GM19238 (cell line): Measurements from ENCODE around the gene BRINP3.
"Not testable (repeated sequence)": the region's sequence is repeated elsewhere in the genome, so short reads cannot be mapped to it uniquely, and the experiment has no call there.

ENCODE experiments used
- DNase-seq: peaks from one replicate; pipeline ENCODE4 v3.0.0; 2011; ENCODE audit warnings: low spot score; ENCODE audit not compliant: insufficient read length

The BRINP3 gene

GRCh38 chr1:190477762-190478148, at the start of gene BRINP3:
Gene BRINP3, minus strand, starts transcription at chr1:190477864.
- DNase-seq = no peak

DNA sequence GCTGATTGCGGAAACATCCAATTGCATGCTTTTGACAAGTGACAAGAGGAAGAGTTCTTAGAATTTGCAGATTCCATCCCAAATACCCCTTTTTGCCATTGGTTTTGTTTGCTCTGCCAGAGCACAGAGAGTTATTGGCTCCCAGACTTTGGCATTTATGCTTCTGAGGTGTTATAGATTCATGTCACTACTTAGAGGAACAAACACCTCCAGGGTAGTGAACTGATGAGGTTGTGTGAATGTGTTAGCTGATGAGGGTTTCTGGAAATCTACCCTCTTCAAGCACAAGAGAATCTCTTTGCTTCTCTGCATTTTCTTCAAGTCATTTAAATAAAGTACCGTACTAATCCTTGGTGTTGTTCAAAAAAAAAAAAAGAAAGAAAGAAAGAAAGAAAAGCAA, 33.9 kb upstream of the BRINP3 start:
- no peak for DNase-seq

GRCh38 chr1:190507357-190507756, 29.7 kb upstream of the BRINP3 start:
- no peak for DNase-seq

DNA sequence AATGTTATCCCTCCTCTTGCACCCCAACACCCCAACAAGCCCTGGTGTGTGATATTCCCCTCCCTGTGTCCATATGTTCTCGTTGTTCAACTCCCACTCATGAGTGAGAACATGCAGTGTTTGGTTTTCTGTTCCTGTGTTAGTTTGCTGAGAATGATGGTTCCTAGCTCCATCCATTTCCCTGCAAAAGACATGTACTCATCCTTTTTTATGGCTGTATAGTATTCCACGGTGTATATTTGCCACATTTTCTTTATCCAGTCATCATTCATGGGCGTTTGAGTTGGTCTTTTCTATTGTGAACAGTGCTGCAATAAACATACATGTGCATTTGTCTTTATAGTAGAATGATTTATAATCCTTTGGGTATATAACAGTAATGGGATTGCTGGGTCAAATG, 26.9 kb upstream of the BRINP3 start:
- not testable (repeated sequence) for DNase-seq

DNA sequence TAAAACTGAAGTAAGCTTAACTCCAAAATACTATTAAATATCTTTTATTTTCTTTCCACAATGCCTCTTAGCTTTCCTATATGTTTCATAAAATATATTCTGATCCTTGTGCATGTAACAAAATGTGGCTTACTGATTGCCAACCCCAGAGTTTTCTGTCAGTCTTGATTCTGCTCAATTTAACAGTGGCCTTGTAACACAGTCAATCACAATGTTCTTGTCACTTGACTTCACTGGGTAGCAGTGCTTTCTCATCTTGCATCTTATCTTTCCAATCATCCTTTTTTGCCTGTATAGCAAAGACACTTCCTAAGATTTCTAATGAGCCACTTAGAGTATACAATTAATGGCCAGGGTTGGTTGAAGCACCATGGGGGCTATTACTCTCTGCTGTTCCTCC, 19.9 kb upstream of the BRINP3 start:
- DNase-seq = no peak

DNA sequence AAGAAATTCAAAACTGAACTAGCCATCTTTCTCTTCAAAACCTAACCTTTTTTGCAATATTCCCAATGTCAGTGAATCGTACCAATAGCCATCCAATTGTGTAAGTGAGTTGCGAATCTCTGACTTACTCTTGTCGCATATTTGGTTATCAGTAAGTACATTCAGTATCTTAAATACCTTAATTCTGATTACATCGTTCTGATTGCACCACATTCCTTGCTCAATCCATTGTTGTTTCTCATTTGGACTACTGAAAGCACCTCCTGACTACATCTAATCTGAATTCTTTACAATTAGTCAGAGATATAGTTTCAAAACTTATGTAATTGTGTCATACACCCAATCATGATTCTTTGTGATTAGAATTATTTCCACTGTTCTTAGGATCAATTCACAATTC, 16.8 kb upstream of the BRINP3 start:
- no peak for DNase-seq

- DNase-seq = no peak
Measured at GRCh38 chr1:190491404-190491803, 13.7 kb upstream of the BRINP3 start.

GRCh38 chr1:190484045-190484444, 6.4 kb upstream of the BRINP3 start:
- DNase-seq = no peak

DNA sequence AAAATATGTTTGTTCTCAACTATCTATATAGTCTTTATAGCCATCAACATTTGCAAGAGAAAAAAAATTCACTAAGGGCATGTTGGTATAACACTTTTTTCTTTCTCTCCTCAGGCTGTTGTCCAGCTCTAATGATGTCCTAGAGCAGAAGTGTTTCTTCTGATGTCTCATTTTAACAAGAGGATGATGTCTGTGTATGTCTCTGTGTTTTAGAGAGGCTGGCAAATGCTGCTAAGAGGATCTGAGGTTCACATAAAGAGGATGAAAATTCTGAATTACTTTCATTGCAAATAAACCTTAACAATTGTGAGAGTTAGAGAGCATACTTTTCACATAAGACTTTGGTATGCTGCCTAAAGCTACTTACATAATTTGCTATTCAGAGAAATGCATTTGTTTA, 2.6 kb upstream of the BRINP3 start:
- DNase-seq = no peak

- no peak for DNase-seq
Measured at GRCh38 chr1:190479516-190479915, 1.9 kb upstream of the BRINP3 start.

DNA sequence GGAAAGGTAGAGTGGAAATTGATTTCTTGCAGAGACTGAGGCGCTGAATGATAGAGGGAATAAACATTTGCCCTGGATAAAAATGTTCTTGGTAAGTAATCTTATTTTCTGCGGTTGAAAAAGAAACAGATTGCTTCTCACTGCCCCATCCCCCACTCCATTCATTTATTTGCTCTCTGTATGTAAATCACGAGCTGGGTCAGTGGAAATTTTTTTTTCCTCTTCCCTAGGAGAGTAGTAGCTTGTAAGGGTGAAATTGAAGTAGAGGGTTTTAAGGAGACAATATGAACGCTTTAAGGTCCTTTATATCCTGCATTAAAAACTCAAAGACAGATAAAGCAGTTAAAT, 1.4 kb upstream of the BRINP3 start:
- DNase-seq = no peak

- DNase-seq = no peak
Measured at GRCh38 chr1:190478149-190479049, 735 bp upstream of the BRINP3 start.

- DNase-seq = no peak
Measured at GRCh38 chr1:190476806-190477205, 858 bp downstream of the BRINP3 start.

DNA sequence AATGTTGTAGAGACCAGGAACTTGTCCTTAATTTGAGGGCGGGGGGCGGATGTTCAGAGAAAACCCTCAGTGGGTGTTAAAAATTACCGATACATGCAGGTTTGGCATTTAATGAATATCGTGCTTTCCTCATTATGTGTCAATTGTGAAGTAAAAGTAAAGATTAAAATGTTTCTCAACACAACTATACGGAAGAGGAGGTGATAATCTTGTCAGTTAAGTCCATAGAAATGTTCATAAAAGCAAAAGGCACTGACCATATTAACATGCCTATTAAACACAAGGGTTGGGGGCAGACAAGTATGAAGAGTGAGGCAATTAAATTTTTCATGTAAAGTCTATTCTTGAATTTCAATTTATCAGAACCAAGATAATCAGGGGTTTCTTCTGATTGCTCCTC, 1.3 kb downstream of the BRINP3 start:
- no peak for DNase-seq

DNA sequence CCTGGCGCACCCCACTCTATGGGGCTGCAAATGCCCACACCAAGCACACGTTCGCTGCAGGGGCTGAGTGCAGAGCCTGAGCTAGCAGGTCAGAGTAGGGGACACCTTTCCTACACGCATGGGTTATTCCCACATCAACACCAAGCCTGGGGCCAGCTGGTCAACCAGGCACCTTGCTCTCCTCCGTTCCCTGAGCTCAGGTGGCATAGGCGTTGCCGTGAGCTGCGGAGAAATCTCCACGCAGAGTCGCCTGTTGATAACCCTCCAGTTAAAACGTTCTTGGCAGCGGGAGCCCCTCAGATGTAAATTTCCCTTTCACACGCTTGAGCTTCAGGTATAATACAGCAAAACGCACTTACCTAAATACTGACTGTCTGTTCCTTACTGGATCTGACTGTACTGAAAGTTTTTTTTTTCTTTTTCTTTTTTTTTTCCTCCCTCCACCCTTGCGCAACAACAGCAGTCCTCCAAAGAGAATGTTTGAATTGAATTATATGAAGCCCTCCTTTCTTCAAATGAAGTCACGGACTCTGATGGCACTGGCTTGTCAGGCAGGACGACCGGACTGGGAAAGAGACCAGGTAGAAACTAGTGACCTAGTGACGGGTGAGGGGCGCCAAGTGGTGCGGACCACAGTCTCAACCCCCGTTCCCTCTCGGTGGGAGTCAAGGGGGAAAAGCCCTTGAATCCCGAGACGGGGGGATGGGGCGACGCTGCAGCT, 2.1 kb downstream of the BRINP3 start:
- no peak for DNase-seq

GRCh38 chr1:190474650-190475211, 2.9 kb downstream of the BRINP3 start:
- DNase-seq = no peak

DNA sequence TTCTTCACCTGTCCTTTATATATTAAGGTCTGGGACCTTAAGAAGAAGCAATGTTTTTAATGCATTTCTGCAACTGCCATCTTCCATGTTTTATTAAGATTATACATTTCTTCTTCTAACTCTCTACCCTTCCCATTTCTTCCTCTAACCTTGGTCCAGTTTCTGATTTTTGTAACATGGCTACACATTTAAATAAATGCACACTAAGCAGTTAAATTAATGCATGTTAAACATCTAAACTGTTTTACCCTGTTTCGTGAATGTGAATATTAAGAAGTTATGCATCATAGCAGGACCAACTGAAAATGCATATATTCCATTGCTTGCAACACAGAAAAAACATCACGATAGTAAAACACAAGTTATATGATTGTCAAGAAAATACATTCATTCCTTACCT, 3.7 kb downstream of the BRINP3 start:
- no peak for DNase-seq

DNA sequence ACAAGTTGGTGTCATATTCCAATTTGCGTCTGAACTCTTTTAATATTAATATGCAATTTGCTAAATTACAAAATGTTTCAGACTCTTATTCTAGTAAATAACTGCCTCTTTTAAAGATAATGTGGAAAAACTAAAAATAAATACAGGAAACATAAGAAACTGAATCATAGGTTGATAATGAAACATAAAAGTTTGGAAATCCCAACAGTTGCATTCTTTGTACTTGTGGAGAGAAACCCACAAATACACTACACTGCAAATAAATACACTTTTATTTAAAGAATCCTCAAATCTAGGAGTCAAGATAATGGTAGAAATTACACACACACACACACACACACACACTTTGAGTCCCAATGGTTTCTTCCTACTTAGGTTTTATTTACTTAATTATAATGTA, 5.2 kb downstream of the BRINP3 start:
- DNase-seq = no peak

GRCh38 chr1:190472042-190472441, 5.6 kb downstream of the BRINP3 start:
- no peak for DNase-seq

- no peak for DNase-seq
Measured at GRCh38 chr1:190464690-190465089, 13.0 kb downstream of the BRINP3 start.

GRCh38 chr1:190456129-190456528, 21.5 kb downstream of the BRINP3 start:
- no peak for DNase-seq

DNA sequence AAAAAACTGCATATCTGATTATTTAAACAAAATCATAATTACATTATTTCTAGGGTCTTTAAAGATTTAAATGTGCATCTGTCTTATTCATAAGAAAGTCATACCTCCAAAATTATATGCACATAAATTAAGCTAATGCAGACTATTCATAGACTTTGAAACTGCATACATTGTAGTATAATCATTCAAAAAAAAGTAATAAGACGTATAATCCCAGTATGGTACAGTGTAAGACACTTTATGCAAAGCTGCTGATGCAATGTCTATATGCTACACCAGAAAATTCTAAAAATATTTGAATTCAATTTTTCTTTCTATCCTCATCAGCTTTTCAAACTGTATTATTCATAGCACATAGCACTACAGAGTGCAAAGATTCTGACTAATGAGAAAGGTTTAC, 22.0 kb downstream of the BRINP3 start:
- DNase-seq = no peak

GRCh38 chr1:190453550-190453949, 24.1 kb downstream of the BRINP3 start:
- DNase-seq = no peak
